ENCODE measurements around the gene OR6N2.

OR6N2 gene

GRCh38 chr1:158781104-158781503 is at the start of gene OR6N2:
Gene OR6N2 (minus strand): TSS chr1:158781204. CDS start chr1:158777635, 3,569 bp downstream.
- DNase-seq, result no peak

- no peak for DNase-seq
Measured at GRCh38 chr1:158830074-158830677, 49.2 kb upstream of the OR6N2 start.

- DNase-seq, result no peak
Measured at GRCh38 chr1:158821723-158822122, 40.7 kb upstream of the OR6N2 start.

- DNase-seq, result no peak
Measured at GRCh38 chr1:158819461-158820443, 38.7 kb upstream of the OR6N2 start.

GRCh38 chr1:158818975-158819431 is 38.0 kb upstream of the OR6N2 start:
- no peak for DNase-seq

- DNase-seq, result no peak
Measured at GRCh38 chr1:158818560-158818959, 37.6 kb upstream of the OR6N2 start.

- DNase-seq, result no peak
Measured at GRCh38 chr1:158814970-158815369, 34.0 kb upstream of the OR6N2 start.

GRCh38 chr1:158813164-158813563 is 32.2 kb upstream of the OR6N2 start:
- DNase-seq, result no peak

GRCh38 chr1:158812336-158812735 is 31.3 kb upstream of the OR6N2 start:
- no peak for DNase-seq

GRCh38 chr1:158810311-158810710 is 29.3 kb upstream of the OR6N2 start:
- DNase-seq, result no peak

- DNase-seq, result no peak
Measured at GRCh38 chr1:158809862-158810261, 28.9 kb upstream of the OR6N2 start.

- no peak for DNase-seq
Measured at GRCh38 chr1:158809256-158809655, 28.3 kb upstream of the OR6N2 start.

- DNase-seq, result no peak
Measured at GRCh38 chr1:158806916-158807536, 26.0 kb upstream of the OR6N2 start.

GRCh38 chr1:158803678-158804077 is 22.7 kb upstream of the OR6N2 start:
- DNase-seq, result no peak

- DNase-seq, result no peak
Measured at GRCh38 chr1:158801396-158801795, 20.4 kb upstream of the OR6N2 start.

GRCh38 chr1:158800526-158800925 is 19.5 kb upstream of the OR6N2 start:
- DNase-seq, result no peak

GRCh38 chr1:158799689-158800088 is 18.7 kb upstream of the OR6N2 start:
- no peak for DNase-seq

- no peak for DNase-seq
Measured at GRCh38 chr1:158798531-158798930, 17.5 kb upstream of the OR6N2 start.

- DNase-seq, result no peak
Measured at GRCh38 chr1:158794247-158794646, 13.2 kb upstream of the OR6N2 start.

- DNase-seq, result no peak
Measured at GRCh38 chr1:158793604-158794003, 12.6 kb upstream of the OR6N2 start.

- DNase-seq, result no peak
Measured at GRCh38 chr1:158771950-158772866, 8.8 kb downstream of the OR6N2 start, which contains the start of gene OR6N1. Gene OR6N1 (minus strand): TSS chr1:158772195. CDS start chr1:158766682, 5,513 bp downstream.

GRCh38 chr1:158754420-158754819 is 26.6 kb downstream of the OR6N2 start, which contains the start of gene OR6K6:
Gene OR6K6 (plus strand): TSS chr1:158754720. CDS start chr1:158754888, 168 bp downstream.
- no peak for DNase-seq

Data from NCI-H524 (cell line).